ENCODE measurements around the gene PADI2.

The PADI2 gene

GRCh38 chr1:17140279-17140678 is 21.0 kb upstream of the PADI2 start:
- in situ Hi-C loops (cut with MboI; ENCODE audit: low sequenced_read_pairs): no loop called here

DNA sequence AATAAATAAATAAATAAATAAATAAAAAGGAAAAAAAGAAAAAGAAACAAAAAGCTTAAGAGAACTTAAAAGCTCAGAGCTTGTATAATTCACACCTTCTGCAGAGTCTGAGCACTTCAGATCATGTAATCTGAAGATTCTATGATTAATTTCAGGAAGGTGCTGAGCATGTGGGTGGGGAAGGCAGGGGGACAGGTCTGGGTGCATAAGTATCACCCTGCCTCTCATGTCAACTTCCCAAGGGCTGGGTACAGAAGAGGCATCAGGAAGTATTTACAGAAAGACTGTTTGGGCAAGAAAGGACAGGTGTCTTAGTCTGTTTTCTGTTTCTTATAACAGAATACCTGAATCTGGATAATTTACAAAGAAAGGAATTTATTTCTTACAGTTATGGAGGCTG is 20.4 kb upstream of the PADI2 start:
- in situ Hi-C loops (cut with MboI; ENCODE audit: low sequenced_read_pairs): no loop called here

DNA sequence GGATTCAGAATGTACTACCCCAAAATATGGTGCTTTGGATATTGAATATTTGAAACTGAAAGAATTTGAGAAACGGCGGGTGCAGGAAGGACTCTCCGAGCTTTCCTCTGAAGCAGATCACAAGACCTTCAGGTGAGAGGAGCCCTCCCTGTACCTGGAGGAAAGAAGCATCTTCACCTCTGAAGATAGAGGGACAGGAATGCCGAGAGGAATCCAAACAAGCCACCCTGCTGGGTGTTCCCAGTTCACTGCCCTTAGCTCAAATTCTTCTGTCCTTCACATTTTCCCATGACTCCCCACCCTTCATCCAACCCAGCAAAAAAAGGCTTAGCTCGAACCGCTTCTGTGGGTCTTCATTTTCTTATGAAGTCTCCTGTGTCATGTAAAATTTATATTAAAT is 18.2 kb upstream of the PADI2 start:
- in situ Hi-C loops (cut with MboI; ENCODE audit: low sequenced_read_pairs): no loop called here

- in situ Hi-C loops (cut with MboI; ENCODE audit: low sequenced_read_pairs): no loop called here
Measured at GRCh38 chr1:17136936-17137335, 17.7 kb upstream of the PADI2 start.

GRCh38 chr1:17136145-17136544 is 16.9 kb upstream of the PADI2 start:
- in situ Hi-C loops (cut with MboI; ENCODE audit: low sequenced_read_pairs): no loop called here

DNA sequence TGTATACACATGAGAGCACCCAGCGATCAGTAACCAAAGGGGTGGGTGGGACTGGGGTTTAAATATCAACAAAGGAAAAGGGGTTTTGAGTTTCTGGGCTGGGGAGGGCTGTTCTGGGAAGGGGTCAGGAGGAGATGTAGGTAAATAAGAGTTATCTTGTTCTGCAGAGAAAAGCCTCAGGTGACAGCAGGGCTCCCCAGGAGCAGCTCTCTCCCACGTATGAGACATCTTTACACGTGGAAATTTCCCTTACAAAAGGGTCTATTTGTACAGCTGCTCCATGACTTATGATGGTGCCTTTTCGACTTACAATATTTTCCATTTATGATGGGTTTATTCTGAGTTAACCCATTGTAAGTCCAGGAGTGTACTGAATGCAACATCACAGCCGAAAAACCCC is 16.3 kb upstream of the PADI2 start:
- in situ Hi-C loops (cut with MboI; ENCODE audit: low sequenced_read_pairs): no loop called here

DNA sequence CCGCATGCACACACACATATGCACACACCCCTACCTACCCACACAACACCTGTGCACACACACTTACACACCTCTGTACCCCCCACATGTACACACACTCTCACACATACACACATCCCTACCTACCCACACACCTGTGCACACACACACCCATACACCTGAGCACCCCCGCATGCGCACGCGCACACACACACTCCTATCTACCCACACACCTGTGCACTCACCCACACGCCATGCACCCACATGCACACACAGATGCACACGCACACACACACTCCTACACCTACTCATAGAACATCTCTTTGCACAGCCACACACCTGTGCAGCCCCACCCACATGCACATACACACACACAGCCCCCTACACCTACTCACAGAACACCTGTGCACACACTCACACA is 15.5 kb upstream of the PADI2 start:
- in situ Hi-C loops (cut with MboI; ENCODE audit: low sequenced_read_pairs): no loop called here

- in situ Hi-C loops (cut with MboI; ENCODE audit: low sequenced_read_pairs): no loop called here
Measured at GRCh38 chr1:17134034-17134433, 14.8 kb upstream of the PADI2 start.

- in situ Hi-C loops (cut with MboI; ENCODE audit: low sequenced_read_pairs): no loop called here
Measured at GRCh38 chr1:17130138-17130635, 10.9 kb upstream of the PADI2 start.

GRCh38 chr1:17128361-17128760 is 9.1 kb upstream of the PADI2 start:
- in situ Hi-C loops (cut with MboI; ENCODE audit: low sequenced_read_pairs): loop anchor here (5.0 kb wide), 2 partner anchors 104 to 204 kb away; no protein-coding TSS in a partner anchor

GRCh38 chr1:17125756-17126237 is 6.5 kb upstream of the PADI2 start:
- in situ Hi-C loops (cut with MboI; ENCODE audit: low sequenced_read_pairs): loop anchor here (5.0 kb wide), 2 partner anchors 107 to 207 kb away; no protein-coding TSS in a partner anchor

DNA sequence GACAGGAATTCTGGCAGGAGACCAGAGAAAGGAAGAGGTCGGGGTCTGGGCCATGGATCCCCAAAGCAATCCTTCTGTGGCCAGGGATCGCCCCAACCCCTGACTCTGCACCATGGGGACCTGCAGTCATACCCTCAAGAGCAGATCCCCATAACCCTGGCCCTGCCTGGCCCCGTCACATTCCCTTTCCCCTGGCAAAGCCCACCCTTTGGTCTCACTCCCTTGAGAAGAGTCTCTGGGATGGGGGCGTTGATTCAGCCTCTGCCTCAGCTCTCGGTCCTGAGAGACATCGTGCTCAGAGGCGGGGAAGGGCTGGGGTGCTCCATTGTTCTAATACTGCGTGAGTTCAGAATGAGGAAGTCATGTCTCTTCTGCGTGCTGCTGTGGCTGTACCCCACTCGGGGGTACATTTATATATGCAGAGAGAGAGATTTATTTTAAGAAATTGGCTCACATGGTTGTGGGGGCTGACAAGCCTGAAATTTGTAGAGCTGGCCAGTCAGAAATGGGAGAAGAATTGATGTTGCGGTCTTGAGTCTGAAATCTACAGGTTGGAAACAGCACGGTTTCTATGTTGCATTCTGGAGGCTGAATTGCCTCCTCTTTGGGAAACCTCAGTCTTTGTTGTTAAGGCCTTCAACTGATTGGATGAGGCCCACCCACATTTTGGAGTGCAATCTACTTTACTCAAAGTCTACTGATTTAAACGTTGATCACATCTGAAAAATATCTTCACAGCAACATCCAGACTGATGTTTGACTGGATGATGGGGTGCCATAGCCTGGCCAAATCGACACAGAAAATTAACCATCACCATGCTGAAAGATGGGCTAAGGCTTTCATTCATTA is 4.2 kb upstream of the PADI2 start:
- in situ Hi-C loops (cut with MboI; ENCODE audit: low sequenced_read_pairs): no loop called here

DNA sequence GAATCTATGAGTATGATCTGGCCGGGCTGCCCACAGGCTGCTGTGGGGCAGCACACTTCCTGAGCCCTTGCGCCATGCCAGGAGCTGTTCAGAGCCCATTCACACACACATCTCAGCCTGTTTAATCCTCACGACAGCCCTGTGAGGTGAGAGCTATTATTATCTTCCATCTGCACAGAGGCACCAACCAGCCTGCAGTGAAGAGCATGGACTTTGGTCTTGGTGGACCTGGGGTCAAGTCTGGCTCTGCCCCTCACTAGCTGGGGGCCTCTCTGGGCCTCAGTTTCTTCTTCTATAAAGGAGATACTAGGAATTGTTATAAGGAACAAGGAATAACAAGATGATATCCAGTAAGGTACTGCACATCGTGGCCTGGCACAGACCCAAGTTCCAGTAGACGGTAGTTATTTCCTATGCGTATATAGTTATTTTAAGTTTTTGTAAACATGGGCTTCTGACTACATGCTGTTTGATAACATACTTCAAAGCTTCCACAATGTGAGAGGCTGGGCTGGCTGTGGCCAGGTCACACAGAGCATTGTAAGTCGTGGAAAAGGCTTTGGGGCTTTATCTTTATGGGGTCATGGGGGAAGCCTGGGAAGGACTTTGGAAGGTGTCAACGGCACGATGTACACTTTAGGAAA is 3.4 kb upstream of the PADI2 start:
- in situ Hi-C loops (cut with MboI; ENCODE audit: low sequenced_read_pairs): no loop called here

DNA sequence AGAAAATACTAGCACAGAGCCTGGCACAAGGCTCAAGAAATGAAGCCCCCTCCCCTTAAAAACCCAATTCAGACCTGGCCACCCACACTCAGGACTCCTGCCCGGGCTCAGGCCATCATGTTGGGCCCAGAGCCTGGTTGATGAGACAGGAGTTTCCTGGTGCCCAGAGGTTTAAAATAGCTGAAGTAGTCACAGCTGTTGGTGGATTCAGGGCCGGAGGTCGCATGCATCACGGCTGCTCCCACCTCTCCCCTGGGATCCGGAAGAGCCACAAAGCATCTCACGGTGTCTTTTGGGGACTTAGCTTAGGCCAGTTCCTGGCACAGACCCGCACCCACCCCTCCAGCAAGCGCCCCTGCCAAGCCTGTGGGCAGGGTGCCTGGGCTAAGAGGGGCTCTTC is 2.6 kb upstream of the PADI2 start:
- in situ Hi-C loops (cut with MboI; ENCODE audit: low sequenced_read_pairs): no loop called here

GRCh38 chr1:17120962-17121837 is 1.9 kb upstream of the PADI2 start:
- in situ Hi-C loops (cut with MboI; ENCODE audit: low sequenced_read_pairs): no loop called here

- in situ Hi-C loops (cut with MboI; ENCODE audit: low sequenced_read_pairs): no loop called here
Measured at GRCh38 chr1:17120481-17120877, 1.2 kb upstream of the PADI2 start.

DNA sequence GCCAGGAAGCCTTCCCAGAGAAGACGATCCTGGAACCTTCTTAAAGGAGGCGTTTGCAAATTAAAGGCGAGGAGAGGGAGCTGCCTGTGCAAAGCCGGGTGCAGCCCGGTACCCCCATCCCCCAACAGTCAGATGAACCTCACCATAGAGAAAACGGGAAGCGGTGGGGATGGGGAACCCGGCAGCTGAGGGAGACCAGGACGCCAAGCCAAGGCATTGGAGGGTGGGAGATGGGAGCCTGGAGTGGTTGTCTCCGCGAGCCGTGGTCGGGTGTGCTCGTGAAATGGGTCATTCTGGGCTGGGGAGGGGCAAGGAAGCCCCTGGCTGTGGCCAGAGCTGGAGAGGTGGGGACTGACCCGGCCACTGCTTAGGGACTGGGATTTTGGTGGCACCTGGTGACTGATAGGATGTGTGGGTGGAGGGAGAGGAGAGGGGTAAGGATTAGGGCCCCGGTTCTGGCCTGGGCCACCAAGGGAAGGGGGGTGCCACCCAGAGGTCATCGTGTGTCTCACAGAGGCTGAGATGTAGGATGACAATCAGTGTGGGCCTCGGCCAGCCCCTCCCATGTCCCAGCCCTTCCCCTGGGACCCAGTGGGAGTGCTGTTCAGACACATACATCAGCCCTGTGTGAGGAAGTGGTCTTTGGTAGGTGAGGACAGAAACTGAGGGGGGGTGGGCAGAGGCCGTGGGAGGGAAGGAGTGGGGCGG is 676 bp upstream of the PADI2 start:
- in situ Hi-C loops (cut with MboI; ENCODE audit: low sequenced_read_pairs): loop anchor here (5.0 kb wide), 1 partner anchor 53 kb away; no protein-coding TSS in a partner anchor

DNA sequence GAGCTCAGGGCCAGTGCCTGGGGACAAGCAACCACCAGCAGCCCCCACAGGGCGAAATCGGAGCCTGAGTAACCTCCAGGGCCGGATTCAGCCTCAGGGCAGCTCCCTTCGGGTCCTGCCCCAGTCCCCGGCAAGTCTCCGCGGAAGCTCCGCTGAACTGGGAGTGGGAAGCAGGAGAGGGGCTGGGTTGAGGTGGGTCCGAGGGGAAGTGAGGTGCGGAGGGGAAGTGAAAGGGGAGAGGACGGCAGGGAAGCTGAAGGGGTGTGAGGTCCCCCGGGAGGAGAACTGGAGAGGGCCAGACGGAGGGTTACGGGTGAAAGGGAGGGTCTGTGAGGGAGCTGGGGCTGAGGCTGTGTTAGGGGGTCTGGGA is 560 bp downstream of the PADI2 start:
- in situ Hi-C loops (cut with MboI; ENCODE audit: low sequenced_read_pairs): loop anchor here (5.0 kb wide), 1 partner anchor 51 kb away; no protein-coding TSS in a partner anchor

- in situ Hi-C loops (cut with MboI; ENCODE audit: low sequenced_read_pairs): loop anchor here (5.0 kb wide), 1 partner anchor 51 kb away; no protein-coding TSS in a partner anchor
Measured at GRCh38 chr1:17118268-17118667, 983 bp downstream of the PADI2 start.
